Measurements from ENCODE around the gene MATR3.

MATR3 gene

GRCh38 chr5:139271201-139272027 is 22.1 kb upstream of the MATR3 start:
- Histone ChIP-seq H3K9me3 (ENCODE audit: control insufficient read depth in 1 of 2, low read length in 2 of 2) (no peaks in the 10 kb centered on the region), H3K4me3 (ENCODE audit: low read depth in 1 of 2, low read length in 2 of 2) (no peak overlapping the region), H3K27me3 (ENCODE audit: control insufficient read depth in 1 of 2, insufficient read depth in 2 of 2, low read length in 2 of 2) (no peaks in the 10 kb centered on the region), H3K36me3 (ENCODE audit: control insufficient read depth in 1 of 2, insufficient read depth in 2 of 2, low read length in 2 of 2) (no peaks in the 10 kb centered on the region), H3K27ac (ENCODE audit: low read depth, low read length) (no peak overlapping the region), H3K4me1 (ENCODE audit: control insufficient read depth in 1 of 2, insufficient read depth in 2 of 2, low read length in 2 of 2) (peaks cover 23 to 29% of the 10 kb centered on the region in 2 donors), H3K9ac (ENCODE audit: low read depth in 1 of 2, low read length in 2 of 2) (no peak overlapping the region)

- Histone ChIP-seq H3K9ac (ENCODE audit: low read depth in 1 of 2, low read length in 2 of 2) (peak overlapping the region in 1 of 2 donors; percentile 90), H3K4me1 (ENCODE audit: control insufficient read depth in 1 of 2, insufficient read depth in 2 of 2, low read length in 2 of 2) (peaks cover 23 to 33% of the 10 kb centered on the region in 2 donors), H3K36me3 (ENCODE audit: control insufficient read depth in 1 of 2, insufficient read depth in 2 of 2, low read length in 2 of 2) (no peaks in the 10 kb centered on the region), H3K27ac (ENCODE audit: low read depth, low read length) (no peak overlapping the region), H3K9me3 (ENCODE audit: control insufficient read depth in 1 of 2, low read length in 2 of 2) (no peaks in the 10 kb centered on the region), H3K4me3 (ENCODE audit: low read depth in 1 of 2, low read length in 2 of 2) (peak overlapping the region; percentile 85 to 89), H3K27me3 (ENCODE audit: control insufficient read depth in 1 of 2, insufficient read depth in 2 of 2, low read length in 2 of 2) (no peaks in the 10 kb centered on the region)
Measured at GRCh38 chr5:139272471-139273321, 20.8 kb upstream of the MATR3 start.

DNA sequence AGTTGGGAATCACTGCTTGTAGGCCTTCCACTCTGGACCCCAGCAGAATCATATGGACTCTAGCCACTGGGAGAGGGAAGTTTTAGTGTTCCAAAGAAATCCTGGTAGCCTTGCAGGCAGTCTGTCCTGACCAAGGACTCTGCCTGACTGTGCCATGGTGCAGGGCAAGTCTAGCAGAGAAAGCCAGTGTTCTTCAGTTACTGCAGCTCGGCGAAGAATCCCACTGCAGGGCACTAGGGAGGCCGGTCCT is 20.3 kb upstream of the MATR3 start:
- Histone ChIP-seq H3K36me3 (ENCODE audit: control insufficient read depth in 1 of 2, insufficient read depth in 2 of 2, low read length in 2 of 2) (peaks cover 0 to under 1% of the 10 kb centered on the region in 2 donors), H3K4me1 (ENCODE audit: control insufficient read depth in 1 of 2, insufficient read depth in 2 of 2, low read length in 2 of 2) (peaks cover 23 to 30% of the 10 kb centered on the region in 2 donors), H3K4me3 (ENCODE audit: low read depth in 1 of 2, low read length in 2 of 2) (peak overlapping the region; percentile 85 to 89), H3K27ac (ENCODE audit: low read depth, low read length) (no peak overlapping the region), H3K27me3 (ENCODE audit: control insufficient read depth in 1 of 2, insufficient read depth in 2 of 2, low read length in 2 of 2) (no peaks in the 10 kb centered on the region), H3K9me3 (ENCODE audit: control insufficient read depth in 1 of 2, low read length in 2 of 2) (no peaks in the 10 kb centered on the region), H3K9ac (ENCODE audit: low read depth in 1 of 2, low read length in 2 of 2) (peak overlapping the region; percentile 60 to 90)

GRCh38 chr5:139273572-139274289 is 19.8 kb upstream of the MATR3 start:
- Histone ChIP-seq H3K9me3 (ENCODE audit: control insufficient read depth in 1 of 2, low read length in 2 of 2) (no peaks in the 10 kb centered on the region), H3K27ac (ENCODE audit: low read depth, low read length) (peak overlapping the region; percentile 13), H3K4me1 (ENCODE audit: control insufficient read depth in 1 of 2, insufficient read depth in 2 of 2, low read length in 2 of 2) (peaks cover 23 to 29% of the 10 kb centered on the region in 2 donors), H3K4me3 (ENCODE audit: low read depth in 1 of 2, low read length in 2 of 2) (peak overlapping the region; percentile 85 to 89), H3K27me3 (ENCODE audit: control insufficient read depth in 1 of 2, insufficient read depth in 2 of 2, low read length in 2 of 2) (no peaks in the 10 kb centered on the region), H3K9ac (ENCODE audit: low read depth in 1 of 2, low read length in 2 of 2) (peak overlapping the region; percentile 60 to 90), H3K36me3 (ENCODE audit: control insufficient read depth in 1 of 2, insufficient read depth in 2 of 2, low read length in 2 of 2) (peaks cover 0 to 6% of the 10 kb centered on the region in 2 donors)

DNA sequence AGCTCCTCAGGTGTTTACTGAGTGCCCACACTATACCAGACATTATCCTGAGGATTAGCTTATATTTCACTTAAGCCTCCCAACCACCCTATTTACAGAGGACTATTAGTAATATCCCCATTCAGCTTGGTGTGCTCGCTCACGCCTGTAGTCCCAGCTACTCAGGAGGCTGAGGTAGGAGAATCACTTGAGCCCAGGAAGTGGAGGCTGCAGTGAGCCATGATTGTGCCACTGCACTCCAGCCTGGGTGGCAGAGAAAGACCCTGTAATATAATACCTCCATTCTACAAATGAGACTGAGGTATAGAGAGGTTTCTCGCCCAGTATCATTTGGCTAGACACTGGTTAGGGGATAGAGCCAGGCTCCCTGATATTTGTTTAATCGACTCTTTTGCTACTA is 18.0 kb upstream of the MATR3 start:
- Histone ChIP-seq H3K27me3 (ENCODE audit: control insufficient read depth in 1 of 2, insufficient read depth in 2 of 2, low read length in 2 of 2) (no peaks in the 10 kb centered on the region), H3K4me1 (ENCODE audit: control insufficient read depth in 1 of 2, insufficient read depth in 2 of 2, low read length in 2 of 2) (peaks cover 23 to 29% of the 10 kb centered on the region in 2 donors), H3K27ac (ENCODE audit: low read depth, low read length) (no peak overlapping the region), H3K36me3 (ENCODE audit: control insufficient read depth in 1 of 2, insufficient read depth in 2 of 2, low read length in 2 of 2) (peaks cover 0 to 8% of the 10 kb centered on the region in 2 donors), H3K4me3 (ENCODE audit: low read depth in 1 of 2, low read length in 2 of 2) (no peak overlapping the region), H3K9me3 (ENCODE audit: control insufficient read depth in 1 of 2, low read length in 2 of 2) (no peaks in the 10 kb centered on the region), H3K9ac (ENCODE audit: low read depth in 1 of 2, low read length in 2 of 2) (peak overlapping the region in 1 of 2 donors; percentile 48)

DNA sequence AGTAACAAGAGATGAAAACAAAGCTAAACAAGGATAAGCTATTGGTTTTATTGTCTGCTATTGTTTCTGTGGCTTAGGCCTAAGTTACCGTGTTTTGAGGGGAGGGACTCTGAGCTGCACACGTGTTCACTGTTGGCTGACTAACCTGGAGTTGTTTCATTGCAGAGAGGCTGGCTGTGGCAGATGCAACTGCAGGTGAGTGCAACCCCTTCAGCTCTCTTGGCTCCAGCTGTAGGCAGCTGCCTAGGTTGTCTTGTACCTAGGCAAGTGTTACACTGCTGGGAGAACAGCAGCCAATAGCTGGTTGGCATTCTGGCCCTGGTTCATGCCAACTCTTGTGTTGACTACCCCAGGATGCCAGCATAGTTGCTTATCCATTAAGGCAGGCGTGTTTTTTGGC is 17.6 kb upstream of the MATR3 start:
- H3K4me3 ChIP-seq (ENCODE audit: low read depth in 1 of 2, low read length in 2 of 2) = no peak overlapping the region

DNA sequence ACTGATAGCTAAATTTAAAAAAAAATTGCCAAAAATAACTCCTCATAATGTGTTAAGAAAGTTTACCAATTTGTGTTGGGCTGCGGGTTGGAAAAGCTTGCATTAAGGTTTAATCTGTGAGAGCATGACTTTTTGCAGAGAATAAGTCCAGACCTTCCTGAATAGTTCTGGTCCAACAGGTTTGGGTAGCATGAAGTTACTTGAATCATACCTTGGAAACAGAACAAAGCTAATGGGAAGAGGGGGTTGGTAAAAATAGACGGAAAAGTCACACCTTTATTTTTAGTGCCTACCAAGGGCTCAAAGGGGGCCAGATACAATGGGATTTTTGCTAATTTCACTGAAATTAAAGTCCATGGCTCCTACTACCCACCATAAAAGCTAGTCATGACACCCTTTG is 17.1 kb upstream of the MATR3 start:
- no peak overlapping the region for H3K27ac ChIP-seq (ENCODE audit: low read depth, low read length)
- H3K9me3 ChIP-seq (ENCODE audit: control insufficient read depth in 1 of 2, low read length in 2 of 2) = no peaks in the 10 kb centered on the region
- H3K27me3 ChIP-seq (ENCODE audit: control insufficient read depth in 1 of 2, insufficient read depth in 2 of 2, low read length in 2 of 2) = no peaks in the 10 kb centered on the region
- H3K9ac ChIP-seq (ENCODE audit: low read depth in 1 of 2, low read length in 2 of 2) = no peak overlapping the region
- no peak overlapping the region for H3K4me3 ChIP-seq (ENCODE audit: low read depth in 1 of 2, low read length in 2 of 2)
- H3K36me3 ChIP-seq (ENCODE audit: control insufficient read depth in 1 of 2, insufficient read depth in 2 of 2, low read length in 2 of 2) = peaks cover 0 to 8% of the 10 kb centered on the region in 2 donors
- H3K4me1 ChIP-seq (ENCODE audit: control insufficient read depth in 1 of 2, insufficient read depth in 2 of 2, low read length in 2 of 2) = peaks cover 23 to 28% of the 10 kb centered on the region in 2 donors

More for the DNA sequence above, 17.6 kb upstream of the MATR3 start:
- Histone ChIP-seq H3K4me1 (ENCODE audit: control insufficient read depth in 1 of 2, insufficient read depth in 2 of 2, low read length in 2 of 2) (peaks cover 23 to 29% of the 10 kb centered on the region in 2 donors), H3K27me3 (ENCODE audit: control insufficient read depth in 1 of 2, insufficient read depth in 2 of 2, low read length in 2 of 2) (no peaks in the 10 kb centered on the region), H3K27ac (ENCODE audit: low read depth, low read length) (no peak overlapping the region), H3K9me3 (ENCODE audit: control insufficient read depth in 1 of 2, low read length in 2 of 2) (no peaks in the 10 kb centered on the region), H3K9ac (ENCODE audit: low read depth in 1 of 2, low read length in 2 of 2) (no peak overlapping the region), H3K36me3 (ENCODE audit: control insufficient read depth in 1 of 2, insufficient read depth in 2 of 2, low read length in 2 of 2) (peaks cover 0 to 8% of the 10 kb centered on the region in 2 donors)

DNA sequence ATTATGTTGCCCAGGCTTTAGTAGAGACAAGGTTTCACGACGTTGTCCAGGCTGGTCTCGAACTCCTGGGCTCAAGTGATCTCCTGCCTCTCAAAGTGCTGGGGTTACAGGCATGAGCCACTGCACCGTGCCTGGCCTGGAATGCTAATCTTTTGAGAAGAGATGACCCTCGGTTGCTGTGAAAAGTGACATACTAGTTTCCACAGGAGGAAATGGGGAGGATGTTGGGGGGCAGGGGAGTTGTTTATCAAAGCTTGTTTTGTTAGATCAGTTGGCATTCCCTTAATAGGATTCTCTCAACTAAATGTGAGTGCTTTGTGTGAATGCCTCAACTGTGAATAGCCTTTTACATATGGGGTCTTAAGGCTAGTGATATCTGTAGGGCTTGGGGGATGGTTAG is 16.4 kb upstream of the MATR3 start:
- H3K4me3 ChIP-seq (ENCODE audit: low read depth in 1 of 2, low read length in 2 of 2) = no peak overlapping the region
- H3K27me3 ChIP-seq (ENCODE audit: control insufficient read depth in 1 of 2, insufficient read depth in 2 of 2, low read length in 2 of 2) = no peaks in the 10 kb centered on the region
- no peaks in the 10 kb centered on the region for H3K9me3 ChIP-seq (ENCODE audit: control insufficient read depth in 1 of 2, low read length in 2 of 2)
- H3K4me1 ChIP-seq (ENCODE audit: control insufficient read depth in 1 of 2, insufficient read depth in 2 of 2, low read length in 2 of 2) = peaks cover 23 to 31% of the 10 kb centered on the region in 2 donors
- H3K36me3 ChIP-seq (ENCODE audit: control insufficient read depth in 1 of 2, insufficient read depth in 2 of 2, low read length in 2 of 2) = peaks cover 0 to 8% of the 10 kb centered on the region in 2 donors
- H3K9ac ChIP-seq (ENCODE audit: low read depth in 1 of 2, low read length in 2 of 2) = no peak overlapping the region
- no peak overlapping the region for H3K27ac ChIP-seq (ENCODE audit: low read depth, low read length)

DNA sequence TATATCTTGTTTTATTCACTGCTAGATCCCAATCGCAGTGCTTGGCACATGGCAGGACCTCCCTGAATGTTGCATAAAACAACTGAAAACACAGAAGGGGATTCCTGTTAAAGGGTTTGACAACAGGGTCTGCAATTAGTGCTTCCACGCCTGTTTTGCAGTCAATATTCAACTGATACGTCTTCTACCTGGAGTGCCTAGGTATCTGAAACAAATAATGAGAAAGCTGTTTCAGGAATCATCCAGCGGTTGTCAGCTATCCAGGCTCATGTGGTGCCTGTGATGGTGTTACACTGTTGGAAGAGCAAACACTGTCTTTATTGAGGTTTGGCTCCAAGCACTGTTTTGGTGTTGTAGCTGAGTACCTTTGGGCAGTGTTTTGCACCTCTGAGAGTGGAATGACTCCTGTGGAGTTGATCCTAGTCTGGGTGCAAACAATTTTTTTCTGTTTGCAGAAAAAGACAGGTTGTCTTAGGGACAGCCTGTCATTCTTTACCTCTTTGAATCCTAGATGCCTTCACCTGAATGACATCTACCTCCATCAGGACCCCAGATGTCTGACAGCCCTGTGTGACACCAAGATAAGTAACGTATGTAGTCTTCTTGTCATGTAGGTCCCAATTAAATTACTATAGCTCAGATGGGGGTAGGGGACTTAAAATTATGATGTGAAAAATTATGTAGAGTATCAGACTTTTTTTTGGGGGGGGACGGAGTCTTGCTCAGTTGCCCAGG is 14.8 kb upstream of the MATR3 start:
- H3K36me3 ChIP-seq (ENCODE audit: control insufficient read depth in 1 of 2, insufficient read depth in 2 of 2, low read length in 2 of 2) = peaks cover 8 to 13% of the 10 kb centered on the region in 2 donors
- no peak overlapping the region for H3K27ac ChIP-seq (ENCODE audit: low read depth, low read length)
- H3K4me1 ChIP-seq (ENCODE audit: control insufficient read depth in 1 of 2, insufficient read depth in 2 of 2, low read length in 2 of 2) = peaks cover 11 to 24% of the 10 kb centered on the region in 2 donors

More for the DNA sequence above, 14.8 kb upstream of the MATR3 start:
- H3K9ac ChIP-seq (ENCODE audit: low read depth in 1 of 2, low read length in 2 of 2) = no peak overlapping the region
- no peaks in the 10 kb centered on the region for H3K27me3 ChIP-seq (ENCODE audit: control insufficient read depth in 1 of 2, insufficient read depth in 2 of 2, low read length in 2 of 2)
- no peak overlapping the region for H3K4me3 ChIP-seq (ENCODE audit: low read depth in 1 of 2, low read length in 2 of 2)
- H3K9me3 ChIP-seq (ENCODE audit: control insufficient read depth in 1 of 2, low read length in 2 of 2) = no peaks in the 10 kb centered on the region
